GM12878 (cell line): Measurements from ENCODE around the gene TMEM259. TPM values are rescaled to one million over a fixed set of nuclear protein-coding genes. Genes with fewer than 3 reads are reported as not detected.

Experiments used
- ATAC-seq: fragments of 200-7000 bp; cut with Tn5 transposase; 3 replicates; pipeline ENCODE4 v1.9.1; 2020; ENCODE audit warnings: mild to moderate bottlenecking, moderate library complexity
- BruUV-seq: library from RNA; stranded (reverse); fragments of 400-500 nt; replicated peaks from 2 replicates; lab custom pipeline; 2021; lab: Mats Ljungman, UMichigan
- CTCF ChIA-PET: fragments of 300-600 bp; sonication (Branson Sonifier 250); formaldehyde crosslinking; extraction: SDS; loops from one replicate; lab custom pipeline; 2021; ENCODE audit warnings: inconsistent platforms; lab: Yijun Ruan, JAX
- POLR2A ChIA-PET: fragments of 350-600 bp; formaldehyde crosslinking; extraction: SDS; loops from one replicate; lab custom pipeline; 2021; ENCODE audit warnings: inconsistent platforms; lab: Charles Lee
- RAD21 ChIA-PET: fragments of 300-600 bp; sonication (Branson Sonifier 250); formaldehyde crosslinking; loops from one replicate; lab custom pipeline; 2023; ENCODE audit warnings: antibody characterized with exemption; ENCODE audit not compliant: unreplicated experiment; lab: Charles Lee
- SMC1A ChIA-PET: fragments of 300-600 bp; sonication (Branson Sonifier 250); formaldehyde crosslinking; loops from one replicate; lab custom pipeline; 2023; ENCODE audit not compliant: unreplicated experiment, uncharacterized antibody; lab: Charles Lee
- DNase-seq: peaks from one replicate; pipeline ENCODE4 v3.0.0-alpha.2; 2011; ENCODE audit warnings: low read depth, low spot score
- FAIRE-seq: peaks from 3 replicates; lab custom pipeline; 2011; peaks lifted over from hg19 to GRCh38; lab: Jason Lieb, UNC
- H2AFZ ChIP-seq: 2 replicates; pipeline ENCODE4 v1.6.0; 2011; ENCODE audit warnings: low read depth, low read length, control low read depth; ENCODE audit not compliant: control insufficient read depth
- H3K27ac ChIP-seq: 2 replicates; pipeline ENCODE4 v1.5.1; 2011; ENCODE audit warnings: control low read depth; ENCODE audit not compliant: control insufficient read depth, insufficient read depth
- H3K27me3 ChIP-seq, 2 experiments: replicated peaks in 1 of 2; 2 replicates each; pipeline versions ENCODE4 v1.6.0 to v1.6.1; 2011; ENCODE audit warnings: low read length in 1 of 2; ENCODE audit not compliant: control insufficient read depth in 2 of 2, insufficient read depth in 2 of 2
- H3K36me3 ChIP-seq, 2 experiments: 2 replicates each; pipeline ENCODE4 v1.5.1; 2011; ENCODE audit warnings: low read length in 1 of 2; ENCODE audit not compliant: control insufficient read depth in 2 of 2, insufficient read depth in 2 of 2
- H3K4me1 ChIP-seq: 2 replicates; pipeline ENCODE4 v1.6.1; 2011; ENCODE audit warnings: mild to moderate bottlenecking, low read length, moderate library complexity, mixed read lengths; ENCODE audit not compliant: control insufficient read depth, insufficient read depth
- H3K4me2 ChIP-seq: 2 replicates; pipeline ENCODE4 v1.6.0; 2011; ENCODE audit warnings: control low read depth; ENCODE audit not compliant: control insufficient read depth, insufficient read depth
- H3K4me3 ChIP-seq: fragments of 200-600 bp; sonication (generic); 2 replicates; pipeline ENCODE4 v1.5.1; 2016
- H3K79me2 ChIP-seq: 2 replicates; pipeline ENCODE4 v1.6.0; 2011; ENCODE audit warnings: low read length; ENCODE audit not compliant: control insufficient read depth, insufficient read depth
- H3K9ac ChIP-seq: 2 replicates; pipeline ENCODE4 v1.8.0; 2011; ENCODE audit warnings: low read length, control low read depth, mixed read lengths; ENCODE audit not compliant: control insufficient read depth, insufficient read depth
- H3K9me3 ChIP-seq: replicated peaks from 3 replicates; pipeline ENCODE4 v1.5.1; 2011; ENCODE audit warnings: mild to moderate bottlenecking, low read length; ENCODE audit not compliant: control insufficient read depth, insufficient read depth
- H4K20me1 ChIP-seq: 2 replicates; pipeline ENCODE4 v1.6.0; 2011; ENCODE audit not compliant: control insufficient read depth, insufficient read depth
- CBX3 ChIP-seq: fragments of 200-600 bp; sonication (generic); IDR thresholded peaks from 2 replicates; pipeline ENCODE4 v1.6.1; 2016; ENCODE audit warnings: low read depth, borderline replicate concordance
- EP300 ChIP-seq, 2 experiments: fragments of 150-350 bp in 1 of 2; IDR thresholded peaks; 2 replicates each; pipeline ENCODE4 v1.6.1; 2011 to 2012; ENCODE audit warnings: low read depth in 2 of 2, low read length in 2 of 2, borderline replicate concordance in 1 of 2, improper control_type of control experiment in 1 of 2, inconsistent platforms in 1 of 2; ENCODE audit not compliant: control insufficient read depth in 1 of 2
- JUNB ChIP-seq: IDR thresholded peaks from 2 replicates; pipeline ENCODE4 v1.6.1; 2016; ENCODE audit warnings: antibody characterized with exemption, mild to moderate bottlenecking
- KLF5 ChIP-seq: fragments of 450-650 bp; IDR thresholded peaks from 2 replicates; pipeline ENCODE4 v1.6.1; 2014; ENCODE audit warnings: mild to moderate bottlenecking; ENCODE audit not compliant: partially characterized antibody
- MYC ChIP-seq: IDR thresholded peaks from 2 replicates; pipeline ENCODE4 v1.6.1; 2011; ENCODE audit warnings: mild to moderate bottlenecking, low read length, moderate library complexity, inconsistent platforms; ENCODE audit not compliant: insufficient read depth, insufficient replicate concordance, insufficient read length, severe bottlenecking
- RB1 ChIP-seq: fragments of 450-650 bp; formaldehyde crosslinking; IDR thresholded peaks from 2 replicates; pipeline ENCODE4 v1.6.1; 2017; ENCODE audit warnings: mild to moderate bottlenecking, borderline replicate concordance
- SP1 ChIP-seq: IDR thresholded peaks from one replicate; pipeline ENCODE4 v1.6.1; 2011; ENCODE audit warnings: low read depth, low read length
- ZBTB40 ChIP-seq: fragments of 450-650 bp; IDR thresholded peaks from 2 replicates; pipeline ENCODE4 v1.6.1; 2016; ENCODE audit warnings: mild to moderate bottlenecking, moderate library complexity, borderline replicate concordance
- whole genome bisulfite sequencing: methylation state at CpG from one replicate; pipeline ENCODE4 v1.1.6; 2016; ENCODE audit warnings: low lambda C conversion rate; ENCODE audit not compliant: insufficient replicate concordance, insufficient coverage; ENCODE audit errors: missing lambda C conversion rate; 5-methylcytosine and 5-hydroxymethylcytosine counted together
- in situ Hi-C: fragments of 300-500 bp; cut with MboI; formaldehyde crosslinking; loops from 9 replicates; pipeline ENCODE4 v1.14.3; 2018; ENCODE audit warnings: mixed read lengths
- intact Hi-C: fragments of 100-400 bp; cut with micrococcal nuclease; formaldehyde crosslinking; loops from one replicate; pipeline ENCODE4 v1.14.2; 2022; ENCODE audit not compliant: unreplicated experiment
- polyA plus RNA-seq, 11 experiments: library from polyadenylated mRNA; depleted of rRNA in 4 of 11; unstranded in 6 of 11; stranded (reverse) in 5 of 11; fragments of >200 nt; fragmentation: Nextera tagmentation in 4 of 11; fragmentation: Illumina TruSeq in 1 of 11; extraction: Ambion mirVana in 4 of 11; extraction: Trizol in 1 of 11; gene quantifications; 1 replicate in 1 of 11; 2 replicates in 10 of 11; pipeline versions ENCODE4 v1.2.1 to v1.2.3, GENCODE V29; 2011 to 2016; ENCODE audit warnings: inconsistent platforms in 2 of 11, missing spikeins in 2 of 11, low read depth in 1 of 11
- total RNA-seq, 4 experiments: library from RNA; depleted of rRNA in 3 of 4; stranded (reverse); fragments of >200 nt in 3 of 4; fragmentation: Illumina TruSeq in 1 of 4; extraction: Trizol in 1 of 4; gene quantifications; 2 replicates each; pipeline versions ENCODE4 v1.2.1 to v1.2.3, GENCODE V29; 2013 to 2021
- TF ChIP-seq, protein P1 (sequence below), 3 experiments: IDR thresholded peaks in 2 of 3; conservative IDR thresholded peaks in 1 of 3; 2 replicates each; pipeline ENCODE4 v1.5.1; 2011; ENCODE audit warnings: low read depth in 3 of 3, low read length in 3 of 3, mild to moderate bottlenecking in 3 of 3, control low read depth in 2 of 3, moderate library complexity in 2 of 3, inconsistent platforms in 1 of 3, mixed read lengths in 1 of 3; ENCODE audit not compliant: control insufficient read depth in 2 of 3, insufficient read depth in 1 of 3; ENCODE audit errors: extremely low read depth in 1 of 3
- TF ChIP-seq, protein P2 (sequence below): IDR thresholded peaks from 2 replicates; pipeline ENCODE4 v1.6.1; 2011; ENCODE audit warnings: borderline replicate concordance, low read depth, mild to moderate bottlenecking, moderate library complexity, low read length; ENCODE audit not compliant: insufficient read depth, poor library complexity, severe bottlenecking

The TMEM259 gene
- total and polyA plus RNA-seq, 10 of the 15 experiments (the other 5 are each of a cell fraction or from before 2014, with no cell fraction given) = 0.43 to 184 (median 62.0) TPM

- H3K4me2 ChIP-seq = no peak overlapping the region
- H3K79me2 ChIP-seq = no peaks in the 10 kb centered on the region
- TF ChIP-seq EP300 (IDR thresholded peaks at IDR 0.05; ENCODE audit: borderline replicate concordance in 1 of 2, control insufficient read depth in 1 of 2, low read depth in 2 of 2, low read length in 2 of 2) (no peak), MYC (no peak), ZBTB40 (no peak), CBX3 (no peak), RB1 (no peak), JUNB (no peak), SP1 (no peak), KLF5 (no peak)
- TF ChIP-seq, protein P1, sequence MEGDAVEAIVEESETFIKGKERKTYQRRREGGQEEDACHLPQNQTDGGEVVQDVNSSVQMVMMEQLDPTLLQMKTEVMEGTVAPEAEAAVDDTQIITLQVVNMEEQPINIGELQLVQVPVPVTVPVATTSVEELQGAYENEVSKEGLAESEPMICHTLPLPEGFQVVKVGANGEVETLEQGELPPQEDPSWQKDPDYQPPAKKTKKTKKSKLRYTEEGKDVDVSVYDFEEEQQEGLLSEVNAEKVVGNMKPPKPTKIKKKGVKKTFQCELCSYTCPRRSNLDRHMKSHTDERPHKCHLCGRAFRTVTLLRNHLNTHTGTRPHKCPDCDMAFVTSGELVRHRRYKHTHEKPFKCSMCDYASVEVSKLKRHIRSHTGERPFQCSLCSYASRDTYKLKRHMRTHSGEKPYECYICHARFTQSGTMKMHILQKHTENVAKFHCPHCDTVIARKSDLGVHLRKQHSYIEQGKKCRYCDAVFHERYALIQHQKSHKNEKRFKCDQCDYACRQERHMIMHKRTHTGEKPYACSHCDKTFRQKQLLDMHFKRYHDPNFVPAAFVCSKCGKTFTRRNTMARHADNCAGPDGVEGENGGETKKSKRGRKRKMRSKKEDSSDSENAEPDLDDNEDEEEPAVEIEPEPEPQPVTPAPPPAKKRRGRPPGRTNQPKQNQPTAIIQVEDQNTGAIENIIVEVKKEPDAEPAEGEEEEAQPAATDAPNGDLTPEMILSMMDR (IDR thresholded peaks at IDR 0.05 in 2 of 3, conservative IDR thresholded peaks at IDR 0.05 in 1 of 3; ENCODE audit: control insufficient read depth in 2 of 3, extremely low read depth in 1 of 3, insufficient read depth in 1 of 3, low read depth in 3 of 3, low read length in 3 of 3) = no peak
- TF ChIP-seq, protein P2, sequence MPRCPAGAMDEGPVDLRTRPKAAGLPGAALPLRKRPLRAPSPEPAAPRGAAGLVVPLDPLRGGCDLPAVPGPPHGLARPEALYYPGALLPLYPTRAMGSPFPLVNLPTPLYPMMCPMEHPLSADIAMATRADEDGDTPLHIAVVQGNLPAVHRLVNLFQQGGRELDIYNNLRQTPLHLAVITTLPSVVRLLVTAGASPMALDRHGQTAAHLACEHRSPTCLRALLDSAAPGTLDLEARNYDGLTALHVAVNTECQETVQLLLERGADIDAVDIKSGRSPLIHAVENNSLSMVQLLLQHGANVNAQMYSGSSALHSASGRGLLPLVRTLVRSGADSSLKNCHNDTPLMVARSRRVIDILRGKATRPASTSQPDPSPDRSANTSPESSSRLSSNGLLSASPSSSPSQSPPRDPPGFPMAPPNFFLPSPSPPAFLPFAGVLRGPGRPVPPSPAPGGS = no peak
- H3K9me3 ChIP-seq = no peaks in the 10 kb centered on the region
- no peak for FAIRE-seq
- in situ Hi-C loops = no loop called here
- SMC1A ChIA-PET = no interaction called here
- H3K27me3 ChIP-seq = no peaks in the 10 kb centered on the region
- no peak overlapping the region for H3K27ac ChIP-seq
- POLR2A ChIA-PET = no interaction called here
- H3K9ac ChIP-seq = no peak overlapping the region
- WGBS = 78% methylated on average over 6 of the region's 11 CpGs
- no peaks in the 10 kb centered on the region for H4K20me1 ChIP-seq
- peaks cover 0 to 1% of the 10 kb centered on the region in 2 experiments; a peak in 1 of 4 replicates for H3K36me3 ChIP-seq
- no peak overlapping the region for H2AFZ ChIP-seq
- no TSS peak for BruUV-seq
- no peak for DNase-seq
- intact Hi-C loops = no loop called here
- no peaks in the 10 kb centered on the region for H3K4me1 ChIP-seq
- RAD21 ChIA-PET = no interaction called here
- no peak for ATAC-seq
- CTCF ChIA-PET = no interaction called here
- H3K4me3 ChIP-seq = no peak overlapping the region
Measured at GRCh38 chr19:1049800-1050199, 28.9 kb upstream of the TMEM259 start.
